ENCODE measurements around the gene DCD.

- TF ChIP-seq CTCF (conservative IDR thresholded peaks at IDR 0.05; ENCODE audit: low read depth, low read length) (no peak), EZH2 (IDR thresholded peaks at IDR 0.05; ENCODE audit: borderline replicate concordance, low read depth, low read length, poor library complexity, severe bottlenecking) (no peak)
These were observed 40.3 kb upstream of the DCD start for GRCh38 chr12:54688309-54689033.

All from A673 (cell line).